H9 (cell line): ENCODE data around the gene MRPS11. TPM values are rescaled to one million over a fixed set of nuclear protein-coding genes. Genes with fewer than 3 reads are reported as not detected.

Experiments used
- DNase-seq: peaks from one replicate; pipeline ENCODE4 v3.0.0-alpha.2; 2017
- H2AFZ ChIP-seq: one replicate; pipeline ENCODE4 v1.6.1; 2013; ENCODE audit warnings: mild to moderate bottlenecking, low read length, control low read depth, moderate library complexity
- H2AK5ac ChIP-seq: 2 replicates; pipeline ENCODE4 v1.6.1; 2013; ENCODE audit warnings: low read length, control low read depth, mixed read lengths; ENCODE audit not compliant: insufficient read length
- H2BK120ac ChIP-seq: one replicate; pipeline ENCODE4 v1.6.1; 2013; ENCODE audit warnings: low read depth, mild to moderate bottlenecking, low read length, control low read depth, inconsistent platforms; ENCODE audit not compliant: poor library complexity, severe bottlenecking
- H2BK12ac ChIP-seq: 2 replicates; pipeline ENCODE4 v1.6.1; 2013; ENCODE audit warnings: low read length, control low read depth, mixed read lengths, low read depth; ENCODE audit not compliant: insufficient read length
- H2BK15ac ChIP-seq: 2 replicates; pipeline ENCODE4 v1.6.1; 2013; ENCODE audit warnings: low read depth, low read length, control low read depth
- H2BK20ac ChIP-seq: one replicate; pipeline ENCODE4 v1.6.1; 2013; ENCODE audit warnings: low read depth, mild to moderate bottlenecking, low read length, control low read depth, inconsistent platforms; ENCODE audit not compliant: poor library complexity, severe bottlenecking
- H2BK5ac ChIP-seq: 2 replicates; pipeline ENCODE4 v1.6.1; 2013; ENCODE audit warnings: low read length, control low read depth, mixed read lengths; ENCODE audit not compliant: insufficient read length
- H3K14ac ChIP-seq: 2 replicates; pipeline ENCODE4 v1.6.1; 2013; ENCODE audit warnings: low read length, control low read depth; ENCODE audit not compliant: insufficient read depth
- H3K18ac ChIP-seq: 2 replicates; pipeline ENCODE4 v1.6.1; 2013; ENCODE audit warnings: low read depth, mild to moderate bottlenecking, mixed read lengths, low read length, control low read depth; ENCODE audit not compliant: insufficient read length
- H3K23ac ChIP-seq: 2 replicates; pipeline ENCODE4 v1.6.1; 2013; ENCODE audit warnings: low read length, control low read depth, mixed read lengths, low read depth; ENCODE audit not compliant: insufficient read length
- H3K23me2 ChIP-seq: 2 replicates; pipeline ENCODE4 v1.6.1; 2013; ENCODE audit warnings: low read depth, mild to moderate bottlenecking, mixed read lengths, low read length, control low read depth; ENCODE audit not compliant: insufficient read length, poor library complexity, severe bottlenecking
- H3K27ac ChIP-seq: 2 replicates; pipeline ENCODE4 v1.5.1; 2013; ENCODE audit warnings: low read length, control low read depth, mixed read lengths, low read depth; ENCODE audit not compliant: insufficient read length
- H3K27me3 ChIP-seq: 2 replicates; pipeline ENCODE4 v1.6.1; 2013; ENCODE audit warnings: low read length, control low read depth, inconsistent platforms; ENCODE audit not compliant: insufficient read depth
- H3K4ac ChIP-seq: 2 replicates; pipeline ENCODE4 v1.6.1; 2013; ENCODE audit warnings: low read depth, mild to moderate bottlenecking, control low read depth, inconsistent platforms, low read length, moderate library complexity
- H3K4me1 ChIP-seq: 2 replicates; pipeline ENCODE4 v1.6.1; 2013; ENCODE audit warnings: low read length, control low read depth, inconsistent platforms; ENCODE audit not compliant: insufficient read depth
- H3K4me2 ChIP-seq: 2 replicates; pipeline ENCODE4 v1.6.1; 2013; ENCODE audit warnings: low read length, control low read depth, mixed read lengths; ENCODE audit not compliant: insufficient read length, insufficient read depth
- H3K56ac ChIP-seq: 2 replicates; pipeline ENCODE4 v1.6.1; 2013; ENCODE audit warnings: low read depth, mild to moderate bottlenecking, mixed read lengths, low read length, control low read depth; ENCODE audit not compliant: insufficient read length
- H3K79me1 ChIP-seq: 2 replicates; pipeline ENCODE4 v1.6.1; 2013; ENCODE audit warnings: low read depth, mild to moderate bottlenecking, moderate library complexity, low read length, control low read depth, inconsistent platforms; ENCODE audit not compliant: insufficient read depth, poor library complexity, severe bottlenecking
- H3K79me2 ChIP-seq: 2 replicates; pipeline ENCODE4 v1.6.1; 2013; ENCODE audit warnings: low read length, control low read depth, inconsistent platforms; ENCODE audit not compliant: insufficient read depth
- H3K9ac ChIP-seq: 2 replicates; pipeline ENCODE4 v1.6.1; 2013; ENCODE audit warnings: low read length, control low read depth, mixed read lengths; ENCODE audit not compliant: insufficient read length; ENCODE audit errors: extremely low read depth
- H3K9me3 ChIP-seq: one replicate; pipeline ENCODE4 v1.6.1; 2013; ENCODE audit warnings: low read depth, low read length, inconsistent platforms; ENCODE audit not compliant: control insufficient read depth
- H3T11ph ChIP-seq: one replicate; pipeline ENCODE4 v1.6.1; 2013; ENCODE audit warnings: mild to moderate bottlenecking, low read length, control low read depth, inconsistent platforms
- H4K20me1 ChIP-seq: one replicate; pipeline ENCODE4 v1.6.1; 2013; ENCODE audit not compliant: control insufficient read depth, insufficient read length, insufficient read depth
- H4K5ac ChIP-seq: 2 replicates; pipeline ENCODE4 v1.6.1; 2013; ENCODE audit warnings: low read depth, mild to moderate bottlenecking, mixed read lengths, low read length, control low read depth; ENCODE audit not compliant: insufficient read length
- H4K8ac ChIP-seq: replicated peaks from 2 replicates; pipeline ENCODE4 v1.6.1; 2013; ENCODE audit warnings: low read length, control low read depth, mixed read lengths, low read depth; ENCODE audit not compliant: insufficient read length
- H4K91ac ChIP-seq: 2 replicates; pipeline ENCODE4 v1.6.1; 2013; ENCODE audit warnings: low read depth, mild to moderate bottlenecking, moderate library complexity, mixed read lengths, low read length, control low read depth; ENCODE audit not compliant: insufficient read length
- H3K27ac Mint-ChIP-seq, 3 experiments: 2 replicates in 2 of 3; 3 replicates in 1 of 3; pipeline ENCODE4 v1.8.0; 2020 to 2021; ENCODE audit warnings: mixed read lengths in 3 of 3, mild to moderate bottlenecking in 1 of 3, moderate library complexity in 1 of 3
- H3K27me3 Mint-ChIP-seq: 2 replicates; pipeline ENCODE4 v1.8.0; 2021; ENCODE audit warnings: low read depth, mild to moderate bottlenecking, moderate library complexity, mixed read lengths
- H3K36me3 Mint-ChIP-seq, 3 experiments: 2 replicates in 2 of 3; 3 replicates in 1 of 3; pipeline ENCODE4 v1.8.0; 2020 to 2021; ENCODE audit warnings: low read depth in 3 of 3, mixed read lengths in 3 of 3; ENCODE audit not compliant: insufficient read depth in 1 of 3
- H3K4me1 Mint-ChIP-seq, 2 experiments: 2 replicates each; pipeline ENCODE4 v1.8.0; 2020; ENCODE audit warnings: mixed read lengths in 2 of 2
- H3K4me3 Mint-ChIP-seq, 2 experiments: 2 replicates in 1 of 2; 3 replicates in 1 of 2; pipeline ENCODE4 v1.8.0; 2020 to 2021; ENCODE audit warnings: mild to moderate bottlenecking in 2 of 2, mixed read lengths in 2 of 2, moderate library complexity in 1 of 2
- H3K9me3 Mint-ChIP-seq, 2 experiments: 2 replicates in 1 of 2; 3 replicates in 1 of 2; pipeline ENCODE4 v1.8.0; 2020; ENCODE audit warnings: mild to moderate bottlenecking in 2 of 2, mixed read lengths in 2 of 2, moderate library complexity in 1 of 2
- CTCF ChIP-seq: fragments of 200-600 bp; sonication (generic); conservative IDR thresholded peaks from 3 replicates; pipeline ENCODE4 v1.8.0; 2021; ENCODE audit warnings: antibody characterized with exemption, mild to moderate bottlenecking
- WGBS: extraction: QIAGEN DNeasy Blood & Tissue Kit; methylation state at CpG from one replicate; pipeline ENCODE4 v1.1.7; 2013; ENCODE audit warnings: missing lambda C conversion rate, low lambda C conversion rate, mixed read lengths; ENCODE audit not compliant: insufficient read length; ENCODE audit errors: extremely low coverage; 5-methylcytosine and 5-hydroxymethylcytosine counted together
- total RNA-seq: library from RNA; stranded (reverse); gene quantifications from 2 replicates; pipeline ENCODE4 v1.2.1, GENCODE V29; 2021

MRPS11 gene
- total RNA-seq, 1 experiment from 2014 or later: 54.5 TPM

- peaks cover 3% of the 10 kb centered on the region for H3K79me1 ChIP-seq
- H3K18ac ChIP-seq: no peak overlapping the region
- H3K27ac Mint-ChIP-seq: no peak overlapping the region
- no peak overlapping the region for H4K91ac ChIP-seq
- H4K5ac ChIP-seq: no peak overlapping the region
- no peak for DNase-seq
- no peak overlapping the region for H2AFZ ChIP-seq
- peaks cover 7 to 31% (median 12%) of the 10 kb centered on the region in 3 experiments; a peak in 6 of 7 replicates for H3K36me3 Mint-ChIP-seq
- no peak overlapping the region for H2BK12ac ChIP-seq
- no peaks in the 10 kb centered on the region for H3K9me3 Mint-ChIP-seq
- no peak overlapping the region for H3K4ac ChIP-seq
- no peak overlapping the region for H3K14ac ChIP-seq
- no peaks in the 10 kb centered on the region for H3K27me3 ChIP-seq
- no peak overlapping the region for H4K8ac ChIP-seq
- H2AK5ac ChIP-seq: no peak overlapping the region
- H3K27ac ChIP-seq: no peak overlapping the region
- no peak overlapping the region for H2BK15ac ChIP-seq
- no CpG with 5 or more reads among the region's 2 CpGs for WGBS
- no peak overlapping the region for H3T11ph ChIP-seq
- no peak overlapping the region for H2BK120ac ChIP-seq
- no peaks in the 10 kb centered on the region for H3K27me3 Mint-ChIP-seq
- H3K4me1 ChIP-seq: 0 out of 2 replicates have a peak, but pooled peaks cover 2% of the 10 kb centered on the region
- no peak overlapping the region for H3K4me2 ChIP-seq
- H3K9me3 ChIP-seq: no peaks in the 10 kb centered on the region
- TF ChIP-seq CTCF: no peak
- peaks cover 12% of the 10 kb centered on the region; the same call in 1 of the 2 replicates for H3K79me2 ChIP-seq
- peaks cover 12% of the 10 kb centered on the region for H3K23me2 ChIP-seq
- no peak overlapping the region for H3K56ac ChIP-seq
- H3K4me1 Mint-ChIP-seq: peaks cover 14% of the 10 kb centered on the region in 2 experiments
- H3K9ac ChIP-seq: no peak overlapping the region
- no peak overlapping the region for H2BK20ac ChIP-seq
- H4K20me1 ChIP-seq: no peaks in the 10 kb centered on the region
- H2BK5ac ChIP-seq: no peak overlapping the region
- H3K23ac ChIP-seq: no peak overlapping the region
- H3K4me3 Mint-ChIP-seq: peak overlapping the region in 1 of 2 experiments; percentile 96; a peak in 1 of 5 replicates
Observed at GRCh38 chr15:88469321-88469720, 1.8 kb downstream of the MRPS11 start.
